ENCODE data around the gene EMC6.

The EMC6 gene

DNA sequence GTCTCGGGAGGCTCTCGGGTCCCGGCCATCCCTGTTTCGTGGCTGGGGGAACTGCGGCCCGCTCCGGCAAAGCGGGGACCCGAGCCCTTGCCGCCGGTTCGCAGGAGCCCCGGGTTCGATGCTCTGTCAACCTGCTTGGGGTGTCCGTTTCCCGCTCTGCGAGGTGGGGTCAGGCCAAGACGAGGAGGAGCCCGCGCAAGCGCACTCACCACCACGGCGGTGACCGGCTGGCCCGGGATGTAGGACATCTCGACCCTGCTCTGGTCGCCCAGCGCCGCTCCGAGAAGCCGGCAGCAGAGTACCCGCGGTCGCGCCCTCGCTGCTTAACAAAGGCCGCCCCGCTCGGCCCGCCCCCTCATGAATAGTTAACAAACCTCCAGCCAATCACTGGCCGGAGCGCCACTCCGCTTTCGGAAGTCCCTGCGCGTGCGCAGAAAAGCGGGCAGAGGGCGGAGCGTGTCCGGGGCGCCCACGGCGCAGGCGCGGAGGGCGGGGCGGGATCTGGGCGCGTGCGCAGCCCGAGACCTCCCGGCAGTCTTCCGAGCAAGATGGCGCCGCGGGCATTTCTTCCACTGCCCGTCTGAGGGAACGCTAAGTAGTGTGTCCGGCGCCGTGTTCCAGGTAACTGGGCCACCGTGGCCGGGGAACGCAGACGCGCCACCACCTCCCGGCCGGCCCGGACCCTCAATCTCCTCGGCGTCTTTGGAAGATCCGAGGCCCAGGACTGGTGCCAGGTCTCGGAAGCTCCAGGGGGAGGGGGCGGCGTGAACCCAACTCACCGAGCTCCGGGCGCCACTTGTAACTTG, at the start of gene EMC6, which contains the start of gene TAX1BP3:
Gene EMC6 (plus strand): TSS at position 534 of the 806 bp plus-strand sequence. CDS start 335 bp downstream, outside the sequence.
Gene TAX1BP3 (minus strand): TSS at position 300 of the 806 bp plus-strand sequence. CDS start 52 bp downstream, at position 248.
- Histone ChIP-seq H3K36me3 (ENCODE audit: insufficient read depth, low read length) (peaks cover 11% of the 10 kb centered on the region; the same call in 1 of the 2 replicates), H3K9me3 (ENCODE audit: low read depth, low read length) (no peaks in the 10 kb centered on the region), H3K4me3 (peak within 1 kb of the TSS; percentile 99), H3K27ac (peak within 1 kb of the TSS; percentile 88), H3K9ac (ENCODE audit: insufficient read length) (peak within 1 kb of the TSS; percentile 97)
- TF ChIP-seq POLR2AphosphoS5 (IDR thresholded peaks at IDR 0.05; ENCODE audit: borderline replicate concordance, low read depth, low read length) (peak; percentile 89), FOXP2 (optimal IDR thresholded peaks at IDR 0.05; ENCODE audit: control extremely low read depth, extremely low read length, insufficient read depth) (no peak)
- DNase-seq (ENCODE audit: low read depth, low spot score), result peak; percentile 60

DNA sequence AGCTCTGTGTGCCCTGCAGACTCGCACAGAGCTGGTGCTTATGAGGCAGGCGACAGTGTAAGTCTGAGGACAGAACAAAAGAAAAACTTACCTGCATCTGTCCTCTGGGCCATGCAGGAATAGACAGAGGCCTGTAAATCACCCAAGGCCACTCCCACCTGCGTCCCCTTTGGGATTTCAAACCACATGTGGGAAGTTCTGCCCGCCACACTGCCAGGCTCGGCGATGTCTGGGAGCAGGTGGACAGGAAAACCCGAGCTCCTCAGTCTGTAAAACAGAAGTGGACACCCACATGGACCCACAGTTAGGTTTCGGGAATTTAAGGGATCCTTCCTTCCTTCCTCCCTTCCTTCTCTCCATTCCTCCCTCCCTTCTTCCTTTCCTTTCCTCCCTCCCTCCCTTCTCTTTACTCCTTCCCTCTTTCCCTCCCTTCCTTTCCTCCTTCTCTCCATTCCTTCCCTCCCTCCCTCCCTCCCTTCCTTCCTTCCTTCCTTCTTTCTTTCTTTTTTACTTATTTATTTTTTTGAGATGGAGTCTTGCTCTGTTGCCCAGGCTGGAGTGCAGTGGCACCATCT, 47.4 kb upstream of the EMC6 start:
- Histone ChIP-seq H3K27ac (no peak overlapping the region), H3K4me3 (no peak overlapping the region), H3K9ac (ENCODE audit: insufficient read length) (no peak overlapping the region), H3K9me3 (ENCODE audit: low read depth, low read length) (no peaks in the 10 kb centered on the region), H3K36me3 (ENCODE audit: insufficient read depth, low read length) (peaks cover 45% of the 10 kb centered on the region)
- TF ChIP-seq FOXP2 (optimal IDR thresholded peaks at IDR 0.05; ENCODE audit: control extremely low read depth, extremely low read length, insufficient read depth) (no peak), POLR2AphosphoS5 (IDR thresholded peaks at IDR 0.05; ENCODE audit: borderline replicate concordance, low read depth, low read length) (no peak), EZH2 (IDR thresholded peaks at IDR 0.05) (no peak)
- DNase-seq (ENCODE audit: low read depth, low spot score), result no peak

GRCh38 chr17:3622977-3623594, 45.5 kb upstream of the EMC6 start:
- Histone ChIP-seq H3K4me3 (no peak overlapping the region), H3K9me3 (ENCODE audit: low read depth, low read length) (no peaks in the 10 kb centered on the region), H3K27ac (no peak overlapping the region), H3K9ac (ENCODE audit: insufficient read length) (no peak overlapping the region), H3K36me3 (ENCODE audit: insufficient read depth, low read length) (peaks cover 36% of the 10 kb centered on the region)
- TF ChIP-seq FOXP2 (optimal IDR thresholded peaks at IDR 0.05; ENCODE audit: control extremely low read depth, extremely low read length, insufficient read depth), result no peak
- TF ChIP-seq POLR2AphosphoS5 (IDR thresholded peaks at IDR 0.05; ENCODE audit: borderline replicate concordance, low read depth, low read length), result no peak
- no peak for TF ChIP-seq EZH2 (IDR thresholded peaks at IDR 0.05)
- DNase-seq (ENCODE audit: low read depth, low spot score), result no peak

GRCh38 chr17:3626831-3627768, 41.5 kb upstream of the EMC6 start:
- TF ChIP-seq FOXP2 (optimal IDR thresholded peaks at IDR 0.05; ENCODE audit: control extremely low read depth, extremely low read length, insufficient read depth) (no peak), POLR2AphosphoS5 (IDR thresholded peaks at IDR 0.05; ENCODE audit: borderline replicate concordance, low read depth, low read length) (no peak), EZH2 (IDR thresholded peaks at IDR 0.05) (no peak)
- H3K36me3 ChIP-seq (ENCODE audit: insufficient read depth, low read length), result peaks cover 16% of the 10 kb centered on the region; the same call in 1 of the 2 replicates
- DNase-seq (ENCODE audit: low read depth, low spot score), result no peak

DNA sequence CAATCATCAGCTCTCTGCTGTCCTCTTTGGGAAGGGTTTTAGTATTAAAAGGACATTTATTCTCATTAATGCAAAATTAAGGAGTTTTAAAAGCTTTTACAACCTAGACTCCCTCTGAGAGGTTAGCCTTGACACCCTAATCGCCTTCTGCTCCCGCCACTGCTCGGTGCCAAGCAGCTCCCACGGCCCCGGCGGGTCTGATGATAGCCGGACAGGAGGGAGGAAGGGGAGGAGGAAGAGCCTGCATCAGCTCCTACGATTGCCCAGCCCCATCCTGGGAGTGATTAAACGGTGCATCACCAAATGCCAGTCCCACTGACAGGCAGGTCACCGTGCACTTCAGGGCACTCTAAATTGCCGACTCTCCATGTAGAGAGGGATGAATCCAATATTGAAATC, 40.8 kb upstream of the EMC6 start:
- TF ChIP-seq POLR2AphosphoS5 (IDR thresholded peaks at IDR 0.05; ENCODE audit: borderline replicate concordance, low read depth, low read length) (no peak), FOXP2 (optimal IDR thresholded peaks at IDR 0.05; ENCODE audit: control extremely low read depth, extremely low read length, insufficient read depth) (no peak), EZH2 (IDR thresholded peaks at IDR 0.05) (no peak)
- peaks cover 13% of the 10 kb centered on the region; the same call in 1 of the 2 replicates for H3K36me3 ChIP-seq (ENCODE audit: insufficient read depth, low read length)

More at GRCh38 chr17:3626831-3627768, 41.5 kb upstream of the EMC6 start:
- H3K9me3 ChIP-seq (ENCODE audit: low read depth, low read length), result no peaks in the 10 kb centered on the region
- no peak overlapping the region for H3K27ac ChIP-seq
- no peak overlapping the region for H3K4me3 ChIP-seq
- no peak overlapping the region for H3K9ac ChIP-seq (ENCODE audit: insufficient read length)

GRCh38 chr17:3630781-3631180, 37.8 kb upstream of the EMC6 start:
- Histone ChIP-seq H3K9ac (ENCODE audit: insufficient read length) (no peak overlapping the region), H3K27ac (no peak overlapping the region), H3K9me3 (ENCODE audit: low read depth, low read length) (no peaks in the 10 kb centered on the region), H3K36me3 (ENCODE audit: insufficient read depth, low read length) (peaks cover 3% of the 10 kb centered on the region; the same call in 1 of the 2 replicates), H3K4me3 (no peak overlapping the region)
- no peak for TF ChIP-seq POLR2AphosphoS5 (IDR thresholded peaks at IDR 0.05; ENCODE audit: borderline replicate concordance, low read depth, low read length)
- no peak for DNase-seq (ENCODE audit: low read depth, low spot score)

More for the DNA sequence above, 40.8 kb upstream of the EMC6 start:
- no peaks in the 10 kb centered on the region for H3K9me3 ChIP-seq (ENCODE audit: low read depth, low read length)
- H3K9ac ChIP-seq (ENCODE audit: insufficient read length), result no peak overlapping the region
- DNase-seq (ENCODE audit: low read depth, low spot score), result no peak
- no peak overlapping the region for H3K4me3 ChIP-seq
- H3K27ac ChIP-seq, result no peak overlapping the region

GRCh38 chr17:3632287-3632686, 36.3 kb upstream of the EMC6 start:
- TF ChIP-seq POLR2AphosphoS5 (IDR thresholded peaks at IDR 0.05; ENCODE audit: borderline replicate concordance, low read depth, low read length), result no peak
- no peak for TF ChIP-seq FOXP2 (optimal IDR thresholded peaks at IDR 0.05; ENCODE audit: control extremely low read depth, extremely low read length, insufficient read depth)
- TF ChIP-seq EZH2 (IDR thresholded peaks at IDR 0.05), result no peak

More at GRCh38 chr17:3632287-3632686, 36.3 kb upstream of the EMC6 start:
- no peaks in the 10 kb centered on the region; the same call in 1 of the 2 replicates for H3K36me3 ChIP-seq (ENCODE audit: insufficient read depth, low read length)
- no peak overlapping the region for H3K9ac ChIP-seq (ENCODE audit: insufficient read length)
- H3K27ac ChIP-seq, result no peak overlapping the region
- H3K9me3 ChIP-seq (ENCODE audit: low read depth, low read length), result no peaks in the 10 kb centered on the region
- DNase-seq (ENCODE audit: low read depth, low spot score), result no peak
- no peak overlapping the region for H3K4me3 ChIP-seq
